H54 (cell line): ENCODE measurements around the gene CCDC136.

ENCODE experiments used
- DNase-seq: peaks from one replicate; pipeline ENCODE4 v3.0.0; 2011; ENCODE audit warnings: low spot score, mixed read lengths; ENCODE audit not compliant: insufficient read length
- FAIRE-seq: peaks from 3 replicates; lab custom pipeline; 2011; peaks lifted over from hg19 to GRCh38; lab: Jason Lieb, UNC
- POLR2A ChIP-seq: IDR thresholded peaks from 2 replicates; pipeline ENCODE4 v1.6.1; 2011; ENCODE audit warnings: low read depth, mild to moderate bottlenecking, low read length

Gene CCDC136

GRCh38 chr7:128845987-128846386 is 54.2 kb downstream of the CCDC136 start:
- no peak for TF ChIP-seq POLR2A
- FAIRE-seq (no peak), DNase-seq (no peak)

GRCh38 chr7:128846781-128847444 is 55.1 kb downstream of the CCDC136 start:
- TF ChIP-seq POLR2A = no peak
- DNase-seq (no peak), FAIRE-seq (no peak)

GRCh38 chr7:128847721-128848211 is 56.0 kb downstream of the CCDC136 start:
- FAIRE-seq = no peak
- no peak for TF ChIP-seq POLR2A
- no peak for DNase-seq

GRCh38 chr7:128848289-128849155 is 56.8 kb downstream of the CCDC136 start:
- TF ChIP-seq POLR2A = no peak
- DNase-seq (no peak), FAIRE-seq (no peak)

- FAIRE-seq = no peak
- no peak for DNase-seq
- TF ChIP-seq POLR2A = no peak
These were observed 57.4 kb downstream of the CCDC136 start for GRCh38 chr7:128849156-128849515.

- no peak for DNase-seq
- FAIRE-seq = no peak
- TF ChIP-seq POLR2A = no peak
These were observed 58.2 kb downstream of the CCDC136 start for GRCh38 chr7:128849804-128850490.

DNA sequence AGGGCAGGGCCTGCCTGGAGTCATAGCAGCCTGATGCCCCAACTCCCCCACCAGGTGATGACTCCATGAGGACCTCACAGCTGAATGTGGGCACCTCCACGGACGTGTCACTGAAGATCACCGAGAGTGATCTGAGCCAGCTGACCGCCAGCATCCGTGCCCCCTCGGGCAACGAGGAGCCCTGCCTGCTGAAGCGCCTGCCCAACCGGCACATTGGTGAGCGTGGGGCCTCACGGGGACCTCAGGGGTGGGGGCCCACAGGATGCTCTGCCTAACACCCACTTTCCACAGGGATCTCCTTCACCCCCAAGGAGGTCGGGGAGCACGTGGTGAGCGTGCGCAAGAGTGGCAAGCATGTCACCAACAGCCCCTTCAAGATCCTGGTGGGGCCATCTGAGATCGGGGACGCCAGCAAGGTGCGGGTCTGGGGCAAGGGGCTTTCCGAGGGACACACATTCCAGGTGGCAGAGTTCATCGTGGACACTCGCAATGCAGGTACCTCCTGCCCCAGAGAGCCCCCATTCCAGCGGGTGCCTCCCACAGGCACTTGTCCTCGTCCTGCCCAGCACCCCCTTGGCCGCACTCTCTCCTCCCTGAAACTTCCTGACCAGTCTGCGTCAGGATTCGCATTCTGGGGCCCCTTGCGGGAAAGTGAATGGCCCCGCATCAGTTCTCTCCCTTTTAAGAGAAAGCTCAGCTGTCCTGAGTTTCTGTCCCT is 60.9 kb downstream of the CCDC136 start:
- DNase-seq = no peak
- no peak for TF ChIP-seq POLR2A
- no peak for FAIRE-seq

- TF ChIP-seq POLR2A = no peak
- FAIRE-seq (no peak), DNase-seq (no peak)
These were observed 62.0 kb downstream of the CCDC136 start for GRCh38 chr7:128853799-128854198.

- FAIRE-seq (no peak), DNase-seq (no peak)
- no peak for TF ChIP-seq POLR2A
These were observed 62.6 kb downstream of the CCDC136 start for GRCh38 chr7:128854396-128854795.

- FAIRE-seq (no peak), DNase-seq (no peak)
- no peak for TF ChIP-seq POLR2A
These were observed 63.8 kb downstream of the CCDC136 start for GRCh38 chr7:128855559-128855958.

DNA sequence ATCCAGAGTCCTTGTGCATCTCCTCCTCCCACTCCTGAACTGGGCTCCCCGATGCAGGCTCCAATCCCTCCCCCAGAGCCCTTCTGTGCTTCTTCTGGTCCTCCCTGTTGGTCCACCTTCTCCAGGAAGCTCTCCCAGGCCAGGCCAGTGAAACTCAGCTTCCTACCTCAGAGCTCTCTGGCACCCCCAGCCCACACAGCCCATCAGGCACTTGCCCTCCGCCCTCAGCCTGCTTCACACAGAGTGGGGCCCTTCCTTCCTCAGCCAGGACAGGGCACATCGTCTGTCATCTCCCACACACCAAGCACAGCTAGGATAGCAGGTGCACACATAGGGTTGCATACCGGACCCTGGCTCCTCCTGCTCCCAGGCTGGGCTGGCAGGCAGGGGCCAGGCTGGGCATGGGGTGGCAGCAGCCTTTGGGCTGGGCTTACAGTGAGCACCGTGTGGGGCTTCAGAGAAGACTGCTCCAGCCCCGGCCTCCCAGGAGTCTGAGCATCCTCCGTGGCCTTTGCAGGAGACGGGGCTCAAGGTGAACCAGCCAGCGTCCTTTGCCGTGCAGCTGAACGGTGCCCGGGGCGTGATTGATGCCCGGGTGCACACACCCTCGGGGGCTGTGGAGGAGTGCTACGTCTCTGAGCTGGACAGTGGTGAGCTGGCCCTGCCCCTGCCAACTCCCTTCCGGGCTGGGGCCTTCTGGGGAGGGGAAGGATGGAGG is 64.4 kb downstream of the CCDC136 start:
- FAIRE-seq = no peak
- no peak for TF ChIP-seq POLR2A
- DNase-seq = no peak

DNA sequence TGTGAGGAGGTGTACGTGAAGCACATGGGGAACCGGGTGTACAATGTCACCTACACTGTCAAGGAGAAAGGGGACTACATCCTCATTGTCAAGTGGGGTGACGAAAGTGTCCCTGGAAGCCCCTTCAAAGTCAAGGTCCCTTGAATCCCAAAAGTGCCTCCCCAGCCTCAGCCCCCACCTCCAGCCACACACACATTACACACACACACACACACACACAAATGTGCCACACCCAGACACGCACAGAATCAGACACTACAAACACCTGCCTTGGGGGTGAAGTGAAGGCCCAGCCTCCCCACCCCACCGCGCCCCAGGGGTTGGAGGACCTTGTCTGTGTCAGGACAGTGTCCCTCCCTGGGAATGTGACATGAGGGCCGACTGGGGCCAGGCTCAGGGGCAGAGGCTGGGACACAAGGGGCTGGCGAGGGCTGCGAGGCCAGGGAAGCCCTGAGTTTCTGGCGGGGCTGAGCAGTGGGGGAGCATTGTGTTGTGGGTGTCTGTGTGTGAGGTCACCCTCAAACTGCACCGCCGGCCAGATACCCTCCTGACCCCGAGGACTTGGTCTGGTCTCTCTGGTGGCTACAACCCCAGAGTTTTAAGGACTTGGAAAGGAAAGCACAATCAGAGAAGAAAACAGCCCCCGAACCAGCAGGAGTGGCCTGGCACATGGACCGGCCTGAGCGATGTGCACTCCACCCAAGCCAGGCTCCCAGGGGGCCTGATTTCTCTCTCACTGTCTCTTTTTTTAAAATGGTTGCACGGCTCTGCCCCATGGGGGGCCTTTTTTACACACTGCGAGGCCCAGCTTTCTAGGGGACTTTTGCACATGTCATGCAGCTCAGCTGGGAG is 66.8 kb downstream of the CCDC136 start:
- FAIRE-seq = no peak
- no peak for DNase-seq
- TF ChIP-seq POLR2A = no peak
